GM12892 (cell line): ENCODE results near the gene ANKRD1.
"Not testable (repeated sequence)": the region's sequence is repeated elsewhere in the genome, so short reads cannot be mapped to it uniquely, and the experiment has no call there.

Experiments
- DNase-seq: peaks from one replicate; pipeline ENCODE4 v3.0.0; 2011; ENCODE audit not compliant: insufficient read length
- FAIRE-seq: peaks from 2 replicates; lab custom pipeline; 2011; peaks lifted over from hg19 to GRCh38; lab: Jason Lieb, UNC
- POLR2A ChIP-seq: IDR thresholded peaks from 2 replicates; pipeline ENCODE4 v1.6.1; 2011; ENCODE audit warnings: low read depth, low read length, control low read depth
- POLR2AphosphoS5 ChIP-seq: IDR thresholded peaks from 2 replicates; pipeline ENCODE4 v1.6.1; 2011; ENCODE audit warnings: low read depth, low read length, control low read depth
- TAF1 ChIP-seq: IDR thresholded peaks from 2 replicates; pipeline ENCODE4 v1.6.1; 2011; ENCODE audit warnings: low read depth, mild to moderate bottlenecking, control low read depth, low read length, borderline replicate concordance

The ANKRD1 gene

GRCh38 chr10:90893190-90893589 is 27.7 kb downstream of the ANKRD1 start:
- TF ChIP-seq POLR2AphosphoS5 (no peak), TAF1 (no peak), POLR2A (no peak)
- FAIRE-seq (no peak), DNase-seq (no peak)

- FAIRE-seq (no peak), DNase-seq (no peak)
- no peak for TF ChIP-seq POLR2A
- TF ChIP-seq POLR2AphosphoS5, result no peak
- no peak for TF ChIP-seq TAF1
Measured at GRCh38 chr10:90890347-90890746, 30.5 kb downstream of the ANKRD1 start.

- TF ChIP-seq POLR2A (no peak), TAF1 (no peak), POLR2AphosphoS5 (no peak)
- FAIRE-seq, result no peak
Measured at GRCh38 chr10:90889636-90890035, 31.3 kb downstream of the ANKRD1 start.

GRCh38 chr10:90888387-90888786 is 32.5 kb downstream of the ANKRD1 start:
- TF ChIP-seq POLR2AphosphoS5, result no peak
- TF ChIP-seq POLR2A, result no peak
- DNase-seq, result no peak
- FAIRE-seq, result no peak

More at GRCh38 chr10:90889636-90890035, 31.3 kb downstream of the ANKRD1 start:
- no peak for DNase-seq

- TF ChIP-seq TAF1, result no peak
- FAIRE-seq (no peak), DNase-seq (no peak)
Measured at GRCh38 chr10:90887555-90887954, 33.3 kb downstream of the ANKRD1 start.

- no peak for TF ChIP-seq POLR2A
- no peak for TF ChIP-seq TAF1
- no peak for TF ChIP-seq POLR2AphosphoS5
- FAIRE-seq (no peak), DNase-seq (no peak)
Measured at GRCh38 chr10:90885176-90885575, 35.7 kb downstream of the ANKRD1 start.

- DNase-seq (no peak), FAIRE-seq (no peak)
- TF ChIP-seq TAF1, result no peak
- TF ChIP-seq POLR2AphosphoS5, result no peak
- no peak for TF ChIP-seq POLR2A
Measured at GRCh38 chr10:90884431-90884830, 36.5 kb downstream of the ANKRD1 start.

GRCh38 chr10:90880059-90880719 is 40.7 kb downstream of the ANKRD1 start:
- DNase-seq, FAIRE-seq: not testable (repeated sequence)

- DNase-seq (no peak), FAIRE-seq (no peak)
- TF ChIP-seq POLR2AphosphoS5, result no peak
Measured at GRCh38 chr10:90879062-90879461, 41.8 kb downstream of the ANKRD1 start.

GRCh38 chr10:90872648-90873020 is 48.3 kb downstream of the ANKRD1 start:
- DNase-seq (no peak), FAIRE-seq (no peak)
- no peak for TF ChIP-seq POLR2AphosphoS5
- TF ChIP-seq POLR2A, result no peak
- TF ChIP-seq TAF1, result no peak

GRCh38 chr10:90871766-90872647 is 48.9 kb downstream of the ANKRD1 start, which contains the start of gene RPP30:
Gene RPP30, plus strand, starts transcription at chr10:90871974. Its CDS starts 13 bp downstream, at chr10:90871987.
- TF ChIP-seq POLR2A, result peak; percentile 69; the same call in 1 of the 2 replicates
- TF ChIP-seq POLR2AphosphoS5, result peak; percentile 55; the same call in 1 of the 2 replicates
- peak; percentile 67 for TF ChIP-seq TAF1
- FAIRE-seq, result peak; percentile 99
- peak; percentile 52 for DNase-seq

- DNase-seq, result no peak
- TF ChIP-seq POLR2AphosphoS5, result no peak
- TF ChIP-seq TAF1, result no peak
- no peak for TF ChIP-seq POLR2A
- no peak for FAIRE-seq
Measured at GRCh38 chr10:90871279-90871765, 49.6 kb downstream of the ANKRD1 start.
